GM12878 (cell line): Measurements from ENCODE around the gene THAP2. TPM values are rescaled to one million over a fixed set of nuclear protein-coding genes. Genes with fewer than 3 reads are reported as not detected.

Source experiments
- ATAC-seq: fragments of 200-7000 bp; cut with Tn5 transposase; 3 replicates; pipeline ENCODE4 v1.9.1; 2020; ENCODE audit warnings: mild to moderate bottlenecking, moderate library complexity
- BruUV-seq: library from RNA; stranded (reverse); fragments of 400-500 nt; replicated peaks from 2 replicates; lab custom pipeline; 2021; lab: Mats Ljungman, UMichigan
- CTCF ChIA-PET: fragments of 300-600 bp; sonication (Branson Sonifier 250); formaldehyde crosslinking; extraction: SDS; loops from one replicate; lab custom pipeline; 2021; ENCODE audit warnings: inconsistent platforms; lab: Yijun Ruan, JAX
- POLR2A ChIA-PET: fragments of 350-600 bp; formaldehyde crosslinking; extraction: SDS; loops from one replicate; lab custom pipeline; 2021; ENCODE audit warnings: inconsistent platforms; lab: Charles Lee
- RAD21 ChIA-PET: fragments of 300-600 bp; sonication (Branson Sonifier 250); formaldehyde crosslinking; loops from one replicate; lab custom pipeline; 2023; ENCODE audit warnings: antibody characterized with exemption; ENCODE audit not compliant: unreplicated experiment; lab: Charles Lee
- SMC1A ChIA-PET: fragments of 300-600 bp; sonication (Branson Sonifier 250); formaldehyde crosslinking; loops from one replicate; lab custom pipeline; 2023; ENCODE audit not compliant: unreplicated experiment, uncharacterized antibody; lab: Charles Lee
- DNase-seq: peaks from one replicate; pipeline ENCODE4 v3.0.0-alpha.2; 2011; ENCODE audit warnings: low read depth, low spot score
- FAIRE-seq: peaks from 3 replicates; lab custom pipeline; 2011; peaks lifted over from hg19 to GRCh38; lab: Jason Lieb, UNC
- H2AFZ ChIP-seq: 2 replicates; pipeline ENCODE4 v1.6.0; 2011; ENCODE audit warnings: low read depth, low read length, control low read depth; ENCODE audit not compliant: control insufficient read depth
- H3K27ac ChIP-seq: 2 replicates; pipeline ENCODE4 v1.5.1; 2011; ENCODE audit warnings: control low read depth; ENCODE audit not compliant: control insufficient read depth, insufficient read depth
- H3K27me3 ChIP-seq, 2 experiments: replicated peaks in 1 of 2; 2 replicates each; pipeline versions ENCODE4 v1.6.0 to v1.6.1; 2011; ENCODE audit warnings: low read length in 1 of 2; ENCODE audit not compliant: control insufficient read depth in 2 of 2, insufficient read depth in 2 of 2
- H3K36me3 ChIP-seq, 2 experiments: 2 replicates each; pipeline ENCODE4 v1.5.1; 2011; ENCODE audit warnings: low read length in 1 of 2; ENCODE audit not compliant: control insufficient read depth in 2 of 2, insufficient read depth in 2 of 2
- H3K4me1 ChIP-seq: 2 replicates; pipeline ENCODE4 v1.6.1; 2011; ENCODE audit warnings: mild to moderate bottlenecking, low read length, moderate library complexity, mixed read lengths; ENCODE audit not compliant: control insufficient read depth, insufficient read depth
- H3K4me2 ChIP-seq: 2 replicates; pipeline ENCODE4 v1.6.0; 2011; ENCODE audit warnings: control low read depth; ENCODE audit not compliant: control insufficient read depth, insufficient read depth
- H3K4me3 ChIP-seq: fragments of 200-600 bp; sonication (generic); 2 replicates; pipeline ENCODE4 v1.5.1; 2016
- H3K79me2 ChIP-seq: 2 replicates; pipeline ENCODE4 v1.6.0; 2011; ENCODE audit warnings: low read length; ENCODE audit not compliant: control insufficient read depth, insufficient read depth
- H3K9ac ChIP-seq: 2 replicates; pipeline ENCODE4 v1.8.0; 2011; ENCODE audit warnings: low read length, control low read depth, mixed read lengths; ENCODE audit not compliant: control insufficient read depth, insufficient read depth
- H3K9me3 ChIP-seq: replicated peaks from 3 replicates; pipeline ENCODE4 v1.5.1; 2011; ENCODE audit warnings: mild to moderate bottlenecking, low read length; ENCODE audit not compliant: control insufficient read depth, insufficient read depth
- H4K20me1 ChIP-seq: 2 replicates; pipeline ENCODE4 v1.6.0; 2011; ENCODE audit not compliant: control insufficient read depth, insufficient read depth
- CEBPB ChIP-seq, 2 experiments: fragments of 150-350 bp in 1 of 2; IDR thresholded peaks; 2 replicates each; pipeline ENCODE4 v1.6.1; 2012 to 2014; ENCODE audit warnings: low read depth in 2 of 2, low read length in 2 of 2, borderline replicate concordance in 1 of 2, inconsistent platforms in 1 of 2
- HSF1 ChIP-seq: fragments of 150-350 bp; IDR thresholded peaks from 2 replicates; pipeline ENCODE4 v1.6.1; 2014; ENCODE audit warnings: mild to moderate bottlenecking, low read depth, low read length
- JUND ChIP-seq: IDR thresholded peaks from 2 replicates; pipeline ENCODE4 v1.6.1; 2012; ENCODE audit warnings: low read depth, mild to moderate bottlenecking, low read length, improper control_type of control experiment, moderate library complexity
- MYB ChIP-seq: fragments of 150-350 bp; IDR thresholded peaks from 2 replicates; pipeline ENCODE4 v1.6.1; 2014; ENCODE audit warnings: mild to moderate bottlenecking, low read depth, low read length, borderline replicate concordance
- NFYA ChIP-seq: IDR thresholded peaks from 2 replicates; pipeline ENCODE4 v1.6.1; 2011; ENCODE audit warnings: low read depth, mild to moderate bottlenecking, low read length, improper control_type of control experiment, borderline replicate concordance
- NR2C1 ChIP-seq: fragments of 450-650 bp; IDR thresholded peaks from 2 replicates; pipeline ENCODE4 v1.6.1; 2017; ENCODE audit warnings: antibody characterized with exemption, mild to moderate bottlenecking, moderate library complexity
- PAX5 ChIP-seq: IDR thresholded peaks from 2 replicates; pipeline ENCODE4 v1.6.1; 2011; ENCODE audit warnings: low read depth, low read length, borderline replicate concordance
- REST ChIP-seq: IDR thresholded peaks from 2 replicates; pipeline ENCODE4 v1.6.1; 2012; ENCODE audit warnings: mild to moderate bottlenecking, low read depth, low read length
- SIX5 ChIP-seq: IDR thresholded peaks from 2 replicates; pipeline ENCODE4 v1.6.1; 2011; ENCODE audit warnings: mild to moderate bottlenecking, low read depth, low read length, moderate library complexity; ENCODE audit not compliant: severe bottlenecking
- STAT3 ChIP-seq: IDR thresholded peaks from 2 replicates; pipeline ENCODE4 v1.6.1; 2011; ENCODE audit warnings: low read depth, low read length, improper control_type of control experiment
- SUPT20H ChIP-seq: IDR thresholded peaks from 2 replicates; pipeline ENCODE4 v1.6.1; 2011; ENCODE audit warnings: low read depth, mild to moderate bottlenecking, low read length, moderate library complexity, borderline replicate concordance; ENCODE audit not compliant: control insufficient read depth
- YBX1 ChIP-seq: fragments of 450-650 bp; IDR thresholded peaks from 2 replicates; pipeline ENCODE4 v1.6.1; 2016; ENCODE audit warnings: antibody characterized with exemption
- ZBTB4 ChIP-seq: fragments of 450-650 bp; formaldehyde crosslinking; IDR thresholded peaks from 2 replicates; pipeline ENCODE4 v1.4.0; 2022; ENCODE audit warnings: mild to moderate bottlenecking, moderate library complexity
- WGBS: methylation state at CpG from one replicate; pipeline ENCODE4 v1.1.6; 2016; ENCODE audit warnings: low lambda C conversion rate; ENCODE audit not compliant: insufficient replicate concordance, insufficient coverage; ENCODE audit errors: missing lambda C conversion rate; 5-methylcytosine and 5-hydroxymethylcytosine counted together
- in situ Hi-C: fragments of 300-500 bp; cut with MboI; formaldehyde crosslinking; loops from 9 replicates; pipeline ENCODE4 v1.14.3; 2018; ENCODE audit warnings: mixed read lengths
- intact Hi-C: fragments of 100-400 bp; cut with micrococcal nuclease; formaldehyde crosslinking; loops from one replicate; pipeline ENCODE4 v1.14.2; 2022; ENCODE audit not compliant: unreplicated experiment
- polyA plus RNA-seq, 11 experiments: library from polyadenylated mRNA; depleted of rRNA in 4 of 11; unstranded in 6 of 11; stranded (reverse) in 5 of 11; fragments of >200 nt; fragmentation: Nextera tagmentation in 4 of 11; fragmentation: Illumina TruSeq in 1 of 11; extraction: Ambion mirVana in 4 of 11; extraction: Trizol in 1 of 11; gene quantifications; 1 replicate in 1 of 11; 2 replicates in 10 of 11; pipeline versions ENCODE4 v1.2.1 to v1.2.3, GENCODE V29; 2011 to 2016; ENCODE audit warnings: inconsistent platforms in 2 of 11, missing spikeins in 2 of 11, low read depth in 1 of 11
- total RNA-seq, 4 experiments: library from RNA; depleted of rRNA in 3 of 4; stranded (reverse); fragments of >200 nt in 3 of 4; fragmentation: Illumina TruSeq in 1 of 4; extraction: Trizol in 1 of 4; gene quantifications; 2 replicates each; pipeline versions ENCODE4 v1.2.1 to v1.2.3, GENCODE V29; 2013 to 2021

The THAP2 gene
- total and polyA plus RNA-seq, 10 of the 15 experiments (the other 5 are each of a cell fraction or from before 2014, with no cell fraction given): 4.1 to 18.0 (median 7.3) TPM

GRCh38 chr12:71661977-71662530 lies 2.0 kb upstream of the THAP2 start:
- Histone ChIP-seq H3K27ac (peak overlapping the region; percentile 85; the same call in 1 of the 2 replicates), H3K36me3 (peaks cover 0 to 17% of the 10 kb centered on the region in 2 experiments; a peak in 2 of 4 replicates), H3K4me2 (peak overlapping the region; percentile 53), H3K9me3 (no peaks in the 10 kb centered on the region; the same call in 2 of the 3 replicates), H2AFZ (no peak overlapping the region), H3K79me2 (peaks cover 71% of the 10 kb centered on the region), H3K4me3 (peak overlapping the region; percentile 99), H3K9ac (peak overlapping the region; percentile 97), H3K27me3 (no peaks in the 10 kb centered on the region), H3K4me1 (0 out of 2 replicates have a peak, but pooled peaks cover 6% of the 10 kb centered on the region), H4K20me1 (no peaks in the 10 kb centered on the region)
- FAIRE-seq (no peak), DNase-seq (no peak), ATAC-seq (no peak)
- WGBS: 2% methylated on average over 8 of the region's 8 CpGs
- in situ Hi-C loops: loop anchor here (5.0 kb wide), 1 partner anchor 180 kb away; no protein-coding TSS in a partner anchor
- intact Hi-C loops: no loop called here
- RAD21 ChIA-PET: interaction anchor here (2.4 to 3.4 kb wide), 4 partner anchors 24 to 85 kb away, joined by 5 to 59 read pairs (median 18); partner anchors contain the start of gene TMEM19
- CTCF ChIA-PET: interaction anchor here (1.2 to 7.5 kb wide), 8 partner anchors 14 to 185 kb away, joined by 4 to 83 read pairs (median 8); partner anchors contain the start of genes RAB21 and TMEM19
- POLR2A ChIA-PET: interaction anchor here (0.9 to 7.2 kb wide), 7 partner anchors 10 to 35 kb away, joined by 3 to 93 read pairs (median 3); partner anchors contain the start of gene TMEM19
- SMC1A ChIA-PET: interaction anchor here (1.3 to 5.1 kb wide), 7 partner anchors 24 to 93 kb away, joined by 3 to 48 read pairs (median 5); partner anchors contain the start of genes RAB21 and TMEM19
- no TSS peak for BruUV-seq
- TF ChIP-seq ZBTB4 (CRISPR knock-in tag): no peak
- no peak for TF ChIP-seq STAT3
- TF ChIP-seq REST: no peak
- TF ChIP-seq JUND: no peak
- TF ChIP-seq SUPT20H: no peak
- no peak for TF ChIP-seq CEBPB (IDR thresholded peaks at IDR 0.05; ENCODE audit: borderline replicate concordance in 1 of 2, low read depth in 2 of 2, low read length in 2 of 2)
- no peak for TF ChIP-seq PAX5
- TF ChIP-seq YBX1: no peak
- no peak for TF ChIP-seq HSF1
- TF ChIP-seq NFYA: no peak
- TF ChIP-seq MYB: no peak
- TF ChIP-seq NR2C1: no peak
- no peak for TF ChIP-seq SIX5
